ENCODE data around the gene FAM110D.

The FAM110D gene

GRCh38 chr1:26190373-26190987, 31.6 kb downstream of the FAM110D start, which contains the start of gene CATSPER4:
CATSPER4 (plus strand) TSS chr1:26190602; CDS start chr1:26190628, 26 bp downstream.
- no peak within 1 kb of the TSS for H3K27ac ChIP-seq
- no peak for TF ChIP-seq ZFX (IDR thresholded peaks at IDR 0.05; ENCODE audit: borderline replicate concordance)
- TF ChIP-seq, protein P1, sequence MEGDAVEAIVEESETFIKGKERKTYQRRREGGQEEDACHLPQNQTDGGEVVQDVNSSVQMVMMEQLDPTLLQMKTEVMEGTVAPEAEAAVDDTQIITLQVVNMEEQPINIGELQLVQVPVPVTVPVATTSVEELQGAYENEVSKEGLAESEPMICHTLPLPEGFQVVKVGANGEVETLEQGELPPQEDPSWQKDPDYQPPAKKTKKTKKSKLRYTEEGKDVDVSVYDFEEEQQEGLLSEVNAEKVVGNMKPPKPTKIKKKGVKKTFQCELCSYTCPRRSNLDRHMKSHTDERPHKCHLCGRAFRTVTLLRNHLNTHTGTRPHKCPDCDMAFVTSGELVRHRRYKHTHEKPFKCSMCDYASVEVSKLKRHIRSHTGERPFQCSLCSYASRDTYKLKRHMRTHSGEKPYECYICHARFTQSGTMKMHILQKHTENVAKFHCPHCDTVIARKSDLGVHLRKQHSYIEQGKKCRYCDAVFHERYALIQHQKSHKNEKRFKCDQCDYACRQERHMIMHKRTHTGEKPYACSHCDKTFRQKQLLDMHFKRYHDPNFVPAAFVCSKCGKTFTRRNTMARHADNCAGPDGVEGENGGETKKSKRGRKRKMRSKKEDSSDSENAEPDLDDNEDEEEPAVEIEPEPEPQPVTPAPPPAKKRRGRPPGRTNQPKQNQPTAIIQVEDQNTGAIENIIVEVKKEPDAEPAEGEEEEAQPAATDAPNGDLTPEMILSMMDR (IDR thresholded peaks at IDR 0.05) = peak; percentile 23

- no peak overlapping the region for H3K27ac ChIP-seq
- TF ChIP-seq ZFX (IDR thresholded peaks at IDR 0.05; ENCODE audit: borderline replicate concordance) = no peak
Observed at GRCh38 chr1:26191739-26192138, 32.9 kb downstream of the FAM110D start.

- H3K27ac ChIP-seq = no peak overlapping the region
Observed at GRCh38 chr1:26195805-26196204, 36.9 kb downstream of the FAM110D start.

DNA sequence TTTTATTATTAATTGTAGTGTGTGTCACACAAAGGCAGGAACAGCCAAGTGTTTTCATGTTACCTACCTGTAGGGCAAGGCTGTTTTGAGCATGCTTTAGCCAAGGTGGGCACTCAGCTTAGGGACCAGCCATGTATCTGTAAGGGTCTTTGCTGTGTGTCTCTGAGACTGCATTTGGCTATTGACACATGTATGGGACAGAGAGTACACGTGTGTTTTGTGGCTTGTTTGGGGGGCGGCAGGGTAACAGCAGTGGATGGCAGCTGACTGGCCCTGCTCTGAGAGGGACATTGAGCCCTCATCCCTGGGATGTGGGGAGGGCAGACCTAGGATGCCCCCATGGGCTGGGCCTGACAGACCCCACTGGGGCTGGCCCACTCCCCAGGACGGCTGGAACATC, 38.4 kb downstream of the FAM110D start:
- TF ChIP-seq, protein P1 (IDR thresholded peaks at IDR 0.05) = no peak
- no peak for TF ChIP-seq ZFX (IDR thresholded peaks at IDR 0.05; ENCODE audit: borderline replicate concordance)
- H3K27ac ChIP-seq = no peak overlapping the region

More at GRCh38 chr1:26195805-26196204, 36.9 kb downstream of the FAM110D start:
- TF ChIP-seq, protein P1 (IDR thresholded peaks at IDR 0.05) = no peak
- no peak for TF ChIP-seq ZFX (IDR thresholded peaks at IDR 0.05; ENCODE audit: borderline replicate concordance)

DNA sequence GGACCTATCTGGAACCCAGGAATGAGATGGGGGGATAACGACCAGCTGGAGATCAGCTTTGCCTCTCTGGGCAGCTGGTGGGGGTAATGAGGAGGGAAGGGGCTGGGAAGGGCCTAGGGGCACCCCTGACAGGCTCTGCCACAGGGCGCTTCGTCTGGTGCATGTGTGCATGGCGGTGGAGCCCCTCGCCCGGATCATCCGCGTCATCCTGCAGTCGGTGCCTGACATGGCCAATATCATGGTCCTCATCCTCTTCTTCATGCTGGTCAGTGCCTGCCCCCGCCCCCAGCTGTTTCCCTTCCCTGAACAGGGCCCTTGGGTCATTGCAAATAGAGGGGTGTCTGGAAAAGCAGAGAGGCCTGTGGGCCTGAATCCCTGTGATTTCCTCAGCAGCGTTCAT, 38.9 kb downstream of the FAM110D start:
- H3K27ac ChIP-seq = no peak overlapping the region
- TF ChIP-seq, protein P1 (IDR thresholded peaks at IDR 0.05) = no peak
- TF ChIP-seq ZFX (IDR thresholded peaks at IDR 0.05; ENCODE audit: borderline replicate concordance) = no peak

DNA sequence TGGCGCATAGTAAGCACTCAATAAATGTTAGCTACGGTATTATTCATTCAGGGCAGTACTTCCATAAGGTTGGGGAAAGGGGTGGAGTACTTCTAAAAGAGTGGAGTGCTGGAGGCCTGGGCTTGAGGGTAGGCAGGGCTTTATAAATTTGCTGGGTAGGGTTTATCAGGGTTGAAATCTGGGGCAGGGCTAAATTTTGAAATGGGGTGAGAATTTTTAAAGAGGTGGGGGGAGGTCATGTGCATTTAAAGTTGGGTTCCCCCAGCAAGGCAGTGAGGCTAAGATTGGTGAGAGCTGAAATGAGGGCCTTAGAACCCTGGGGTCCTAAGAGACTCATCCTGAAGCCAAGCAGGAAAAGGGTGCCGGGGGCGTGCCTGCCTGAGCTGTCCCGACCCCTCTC, 41.5 kb downstream of the FAM110D start:
- no peak for TF ChIP-seq ZFX (IDR thresholded peaks at IDR 0.05; ENCODE audit: borderline replicate concordance)
- TF ChIP-seq, protein P1 (IDR thresholded peaks at IDR 0.05) = no peak

GRCh38 chr1:26203642-26204318, 44.9 kb downstream of the FAM110D start:
- TF ChIP-seq, protein P1 (IDR thresholded peaks at IDR 0.05) = no peak
- no peak overlapping the region for H3K27ac ChIP-seq

More for the DNA sequence above, 41.5 kb downstream of the FAM110D start:
- no peak overlapping the region for H3K27ac ChIP-seq
